ENCODE results near the gene STARD13.
"Not testable (repeated sequence)": the region's sequence is repeated elsewhere in the genome, so short reads cannot be mapped to it uniquely, and the experiment has no call there.

Gene STARD13

GRCh38 chr13:33169273-33169980, 116.1 kb downstream of the STARD13 start:
- H3K9me3 ChIP-seq (ENCODE audit: control insufficient read depth, insufficient read depth, low read length): no peaks in the 10 kb centered on the region
- no peaks in the 10 kb centered on the region for H3K36me3 ChIP-seq (ENCODE audit: control insufficient read depth, insufficient read depth, low read length)
- no peaks in the 10 kb centered on the region for H3K4me1 ChIP-seq (ENCODE audit: control insufficient read depth, insufficient read depth, low read length)
- H3K27ac ChIP-seq (ENCODE audit: low read depth, low read length): no peak overlapping the region
- H3K4me3 ChIP-seq (ENCODE audit: low read depth, low read length): no peak overlapping the region
- H3K27me3 ChIP-seq (ENCODE audit: control insufficient read depth, insufficient read depth, low read length): peaks cover 3% of the 10 kb centered on the region; the same call in 1 of the 2 replicates
- no peak overlapping the region for H3K9ac ChIP-seq (ENCODE audit: low read depth, low read length)

DNA sequence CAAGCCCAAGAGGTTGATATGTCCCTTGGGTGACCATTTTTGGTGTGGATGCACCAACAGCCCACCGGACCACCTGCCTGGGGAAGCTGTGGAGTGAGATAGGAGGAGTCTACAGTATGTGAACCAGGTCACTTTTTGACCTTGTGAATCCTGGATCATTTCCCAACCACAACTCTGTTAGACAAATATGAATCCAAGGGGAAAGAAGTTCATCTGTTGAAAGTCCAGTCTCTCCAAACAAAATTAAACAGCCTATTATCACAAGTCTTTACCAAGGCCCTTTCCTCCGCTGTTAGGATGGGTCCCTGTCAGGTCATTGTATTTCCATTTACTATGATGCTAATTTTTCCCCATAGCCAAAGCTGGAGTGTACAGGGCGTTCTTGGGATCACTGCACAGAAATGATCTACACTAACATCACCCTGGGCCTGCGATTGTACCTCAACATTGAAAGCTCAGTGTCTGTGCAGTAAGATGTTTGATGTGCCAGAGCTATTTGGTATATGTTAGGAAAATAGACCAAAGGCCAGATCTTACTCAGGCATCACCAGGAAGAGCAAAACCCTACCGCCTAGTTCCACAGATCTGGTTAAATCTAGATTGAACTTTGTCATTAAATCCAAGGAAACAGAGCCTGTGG, 117.1 kb downstream of the STARD13 start:
- Histone ChIP-seq H3K4me1 (ENCODE audit: control insufficient read depth, insufficient read depth, low read length) (no peaks in the 10 kb centered on the region), H3K9ac (ENCODE audit: low read depth, low read length) (no peak overlapping the region), H3K27me3 (ENCODE audit: control insufficient read depth, insufficient read depth, low read length) (no peaks in the 10 kb centered on the region), H3K4me3 (ENCODE audit: low read depth, low read length) (no peak overlapping the region), H3K27ac (ENCODE audit: low read depth, low read length) (no peak overlapping the region), H3K9me3 (ENCODE audit: control insufficient read depth, insufficient read depth, low read length) (no peaks in the 10 kb centered on the region), H3K36me3 (ENCODE audit: control insufficient read depth, insufficient read depth, low read length) (no peaks in the 10 kb centered on the region)

- Histone ChIP-seq H3K9ac (ENCODE audit: low read depth, low read length) (no peak overlapping the region), H3K4me1 (ENCODE audit: control insufficient read depth, insufficient read depth, low read length) (no peaks in the 10 kb centered on the region), H3K36me3 (ENCODE audit: control insufficient read depth, insufficient read depth, low read length) (no peaks in the 10 kb centered on the region), H3K4me3 (ENCODE audit: low read depth, low read length) (no peak overlapping the region), H3K27ac (ENCODE audit: low read depth, low read length) (no peak overlapping the region), H3K27me3 (ENCODE audit: control insufficient read depth, insufficient read depth, low read length) (no peaks in the 10 kb centered on the region), H3K9me3 (ENCODE audit: control insufficient read depth, insufficient read depth, low read length) (peaks cover 5% of the 10 kb centered on the region; the same call in 1 of the 2 replicates)
Measured at GRCh38 chr13:33167491-33167890, 118.1 kb downstream of the STARD13 start.

- Histone ChIP-seq H3K4me3 (ENCODE audit: low read depth, low read length) (no peak overlapping the region), H3K36me3 (ENCODE audit: control insufficient read depth, insufficient read depth, low read length) (no peaks in the 10 kb centered on the region), H3K27me3 (ENCODE audit: control insufficient read depth, insufficient read depth, low read length) (no peaks in the 10 kb centered on the region), H3K9ac (ENCODE audit: low read depth, low read length) (no peak overlapping the region), H3K9me3 (ENCODE audit: control insufficient read depth, insufficient read depth, low read length) (peaks cover 9% of the 10 kb centered on the region; the same call in 1 of the 2 replicates), H3K27ac (ENCODE audit: low read depth, low read length) (no peak overlapping the region), H3K4me1 (ENCODE audit: control insufficient read depth, insufficient read depth, low read length) (no peaks in the 10 kb centered on the region)
Measured at GRCh38 chr13:33165787-33166186, 119.8 kb downstream of the STARD13 start.

DNA sequence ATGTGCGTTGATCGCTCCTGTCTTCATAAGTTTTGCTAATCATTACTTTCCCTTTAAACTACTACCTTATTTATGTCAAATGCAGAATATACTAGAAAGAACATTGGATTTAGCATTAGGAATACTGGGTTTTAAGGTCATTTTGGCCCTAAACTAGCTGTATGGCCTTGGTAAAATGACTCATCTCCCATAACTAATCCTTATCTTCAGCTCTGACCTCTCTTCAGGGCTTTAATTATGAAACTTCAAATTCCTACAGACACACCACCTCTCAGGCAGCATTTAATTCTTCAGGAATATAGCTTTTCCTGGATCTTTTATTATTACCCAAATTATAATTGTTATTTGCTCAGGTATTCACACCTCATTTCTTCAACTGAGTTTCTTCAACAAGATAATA, 121.2 kb downstream of the STARD13 start:
- no peak overlapping the region for H3K4me3 ChIP-seq (ENCODE audit: low read depth, low read length)
- no peak overlapping the region for H3K27ac ChIP-seq (ENCODE audit: low read depth, low read length)
- H3K9me3 ChIP-seq (ENCODE audit: control insufficient read depth, insufficient read depth, low read length): peaks cover 9% of the 10 kb centered on the region; the same call in 1 of the 2 replicates
- no peaks in the 10 kb centered on the region for H3K27me3 ChIP-seq (ENCODE audit: control insufficient read depth, insufficient read depth, low read length)
- no peaks in the 10 kb centered on the region for H3K4me1 ChIP-seq (ENCODE audit: control insufficient read depth, insufficient read depth, low read length)
- no peaks in the 10 kb centered on the region for H3K36me3 ChIP-seq (ENCODE audit: control insufficient read depth, insufficient read depth, low read length)
- H3K9ac ChIP-seq (ENCODE audit: low read depth, low read length): no peak overlapping the region

DNA sequence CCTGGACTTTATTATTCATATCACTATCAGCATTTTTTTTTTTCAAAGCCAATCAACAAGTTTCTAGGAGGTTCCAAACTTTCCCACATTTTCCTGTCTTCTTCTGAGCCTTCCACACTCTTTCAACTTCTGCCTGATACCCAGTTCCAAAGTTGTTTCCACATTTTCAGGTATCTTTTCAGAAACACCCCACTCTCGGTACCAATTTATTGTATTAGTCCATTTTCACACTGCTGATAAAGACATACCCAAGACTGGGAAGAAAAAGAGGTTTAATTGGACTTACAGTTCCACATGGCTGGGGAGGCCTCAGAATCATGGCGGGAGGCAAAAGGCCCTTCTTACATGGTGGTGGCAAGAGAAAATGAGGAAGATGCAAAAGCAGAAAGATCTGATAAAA, 122.8 kb downstream of the STARD13 start:
- not testable (repeated sequence) for H3K4me3 ChIP-seq (ENCODE audit: low read depth, low read length); H3K4me1 ChIP-seq (ENCODE audit: control insufficient read depth, insufficient read depth, low read length); H3K9me3 ChIP-seq (ENCODE audit: control insufficient read depth, insufficient read depth, low read length); H3K27me3 ChIP-seq (ENCODE audit: control insufficient read depth, insufficient read depth, low read length); H3K36me3 ChIP-seq (ENCODE audit: control insufficient read depth, insufficient read depth, low read length); H3K9ac ChIP-seq (ENCODE audit: low read depth, low read length); H3K27ac ChIP-seq (ENCODE audit: low read depth, low read length)

- Histone ChIP-seq H3K36me3 (ENCODE audit: control insufficient read depth, insufficient read depth, low read length) (no peaks in the 10 kb centered on the region), H3K27me3 (ENCODE audit: control insufficient read depth, insufficient read depth, low read length) (no peaks in the 10 kb centered on the region), H3K4me3 (ENCODE audit: low read depth, low read length) (no peak overlapping the region), H3K4me1 (ENCODE audit: control insufficient read depth, insufficient read depth, low read length) (no peaks in the 10 kb centered on the region), H3K9me3 (ENCODE audit: control insufficient read depth, insufficient read depth, low read length) (peaks cover 9% of the 10 kb centered on the region; the same call in 1 of the 2 replicates), H3K9ac (ENCODE audit: low read depth, low read length) (no peak overlapping the region), H3K27ac (ENCODE audit: low read depth, low read length) (no peak overlapping the region)
Measured at GRCh38 chr13:33158816-33159215, 126.7 kb downstream of the STARD13 start.

DNA sequence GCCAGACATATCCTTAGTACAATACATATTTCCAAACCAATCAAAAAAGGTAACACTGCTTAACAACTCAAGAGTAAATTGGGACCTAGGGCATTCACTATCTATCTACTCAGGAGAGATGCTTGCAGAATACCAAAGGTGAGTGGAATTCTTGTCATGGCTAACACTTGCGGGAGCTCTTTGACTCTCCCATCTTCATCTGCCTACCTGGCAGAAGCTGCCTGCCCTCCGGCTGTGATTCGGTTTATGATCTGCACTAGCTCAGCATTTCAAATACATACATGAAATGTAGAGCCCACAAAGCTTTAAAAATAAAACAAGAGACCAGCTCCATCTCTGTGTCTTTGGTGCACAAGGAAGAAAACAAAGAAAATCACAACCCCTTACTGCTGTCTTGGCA, 127.3 kb downstream of the STARD13 start:
- Histone ChIP-seq H3K27me3 (ENCODE audit: control insufficient read depth, insufficient read depth, low read length) (no peaks in the 10 kb centered on the region), H3K4me3 (ENCODE audit: low read depth, low read length) (no peak overlapping the region), H3K4me1 (ENCODE audit: control insufficient read depth, insufficient read depth, low read length) (no peaks in the 10 kb centered on the region), H3K9me3 (ENCODE audit: control insufficient read depth, insufficient read depth, low read length) (peaks cover 9% of the 10 kb centered on the region; the same call in 1 of the 2 replicates), H3K9ac (ENCODE audit: low read depth, low read length) (no peak overlapping the region), H3K27ac (ENCODE audit: low read depth, low read length) (no peak overlapping the region), H3K36me3 (ENCODE audit: control insufficient read depth, insufficient read depth, low read length) (no peaks in the 10 kb centered on the region)

DNA sequence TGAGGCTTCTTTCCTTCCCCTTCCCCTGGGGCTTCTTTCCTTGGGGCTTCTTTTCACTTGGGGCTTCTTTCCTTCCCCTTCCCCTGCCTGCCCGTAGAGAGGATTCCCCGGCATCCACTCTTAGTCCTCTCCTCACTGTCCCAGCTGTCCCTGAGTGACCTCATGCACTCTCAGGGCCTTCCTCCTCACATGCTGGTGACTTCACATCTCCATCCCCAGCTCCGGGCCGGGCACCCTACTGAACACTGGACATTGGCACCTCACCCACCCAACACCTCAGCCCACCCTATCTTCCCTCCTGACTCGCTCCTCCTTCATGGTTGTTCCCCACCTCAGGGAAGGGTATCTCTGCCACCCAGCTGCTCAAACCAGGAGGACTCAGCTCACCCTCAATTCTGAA, 130.6 kb downstream of the STARD13 start:
- H3K9me3 ChIP-seq (ENCODE audit: control insufficient read depth, insufficient read depth, low read length): no peaks in the 10 kb centered on the region
- H3K4me1 ChIP-seq (ENCODE audit: control insufficient read depth, insufficient read depth, low read length): no peaks in the 10 kb centered on the region
- H3K9ac ChIP-seq (ENCODE audit: low read depth, low read length): no peak overlapping the region
- no peak overlapping the region for H3K4me3 ChIP-seq (ENCODE audit: low read depth, low read length)
- H3K27me3 ChIP-seq (ENCODE audit: control insufficient read depth, insufficient read depth, low read length): no peaks in the 10 kb centered on the region
- H3K36me3 ChIP-seq (ENCODE audit: control insufficient read depth, insufficient read depth, low read length): no peaks in the 10 kb centered on the region
- H3K27ac ChIP-seq (ENCODE audit: low read depth, low read length): no peak overlapping the region

DNA sequence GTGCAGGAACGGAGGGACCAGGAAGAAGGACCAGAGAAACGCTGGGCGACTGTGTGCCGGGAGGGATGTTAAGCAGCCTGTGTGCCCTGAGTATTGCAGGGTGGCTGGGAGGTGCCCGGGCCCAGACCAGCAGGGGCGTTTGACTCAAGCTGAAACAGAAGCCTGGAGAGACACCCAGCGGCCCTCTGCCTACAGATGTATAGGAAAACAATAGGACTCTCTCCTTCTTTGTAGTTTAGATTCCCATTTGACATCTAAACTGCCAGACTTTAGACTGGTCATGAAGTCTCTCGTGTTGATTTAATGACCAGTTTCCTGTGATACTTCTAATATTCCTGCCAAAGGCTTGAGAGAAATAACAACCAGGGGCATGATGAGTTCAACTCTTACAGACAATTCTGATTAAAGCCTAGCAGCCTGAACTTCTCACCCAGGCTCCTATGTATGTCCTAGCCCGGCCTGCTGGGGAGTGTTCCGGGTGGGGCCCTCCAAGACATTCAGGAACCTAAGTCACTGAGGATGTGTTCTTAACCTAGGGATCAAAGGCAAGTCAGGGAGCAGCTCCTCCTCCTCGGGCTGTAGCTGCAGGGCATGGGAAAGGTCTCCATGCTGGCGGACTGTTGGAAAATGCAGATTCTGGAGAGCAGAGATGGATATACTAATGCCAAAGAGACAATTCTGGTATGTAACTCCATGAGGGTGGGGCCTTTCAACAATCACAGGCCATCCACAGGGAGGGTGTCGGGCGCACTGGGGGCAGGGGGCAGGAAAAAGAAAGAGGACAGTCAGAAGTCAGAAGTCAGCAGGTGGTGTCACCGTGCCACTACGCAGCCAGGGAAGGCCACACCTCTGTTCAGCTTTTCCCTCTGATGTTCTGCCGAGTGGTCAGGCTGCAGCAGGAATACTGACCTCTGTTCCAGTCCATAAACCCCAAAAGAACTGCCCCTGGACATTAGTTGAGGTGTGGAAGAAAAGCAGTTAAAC, 131.8 kb downstream of the STARD13 start:
- Histone ChIP-seq H3K4me3 (ENCODE audit: low read depth, low read length) (no peak overlapping the region), H3K4me1 (ENCODE audit: control insufficient read depth, insufficient read depth, low read length) (no peaks in the 10 kb centered on the region), H3K27ac (ENCODE audit: low read depth, low read length) (no peak overlapping the region), H3K9me3 (ENCODE audit: control insufficient read depth, insufficient read depth, low read length) (no peaks in the 10 kb centered on the region), H3K36me3 (ENCODE audit: control insufficient read depth, insufficient read depth, low read length) (no peaks in the 10 kb centered on the region), H3K27me3 (ENCODE audit: control insufficient read depth, insufficient read depth, low read length) (no peaks in the 10 kb centered on the region), H3K9ac (ENCODE audit: low read depth, low read length) (no peak overlapping the region)
